H1 (cell line): ENCODE measurements around the gene GABRB2. TPM values are rescaled to one million over a fixed set of nuclear protein-coding genes. Genes with fewer than 3 reads are reported as not detected.

Experiments
- CTCF ChIA-PET: fragments of 300-600 bp; sonication (Branson Sonifier 250); formaldehyde crosslinking; loops from one replicate; lab custom pipeline; 2021; ENCODE audit not compliant: partially characterized antibody; lab: Charles Lee
- POLR2A ChIA-PET: fragments of 300-600 bp; sonication (Branson Sonifier 250); formaldehyde crosslinking; loops from one replicate; lab custom pipeline; 2021; ENCODE audit warnings: inconsistent platforms; ENCODE audit not compliant: partially characterized antibody; lab: Charles Lee
- DNase-seq, 2 experiments: peaks; one replicate each; pipeline versions ENCODE4 v3.0.0 to v3.0.0-alpha.2; 2010 to 2022; ENCODE audit warnings: low spot score in 2 of 2, low read depth in 1 of 2, mixed read lengths in 1 of 2
- FAIRE-seq: peaks from 2 replicates; lab custom pipeline; 2011; peaks lifted over from hg19 to GRCh38; lab: Jason Lieb, UNC
- H2AFZ ChIP-seq: 2 replicates; pipeline ENCODE4 v1.8.1; 2012; ENCODE audit warnings: low read length, inconsistent platforms
- H2AK5ac ChIP-seq: 2 replicates; pipeline ENCODE4 v1.6.1; 2013; ENCODE audit warnings: low read depth, low read length
- H2BK120ac ChIP-seq: replicated peaks from 2 replicates; pipeline ENCODE3; 2013; ENCODE audit warnings: low read depth, low read length, inconsistent platforms
- H2BK12ac ChIP-seq: 2 replicates; pipeline ENCODE4 v1.6.1; 2013; ENCODE audit warnings: low read depth, low read length
- H2BK15ac ChIP-seq: 2 replicates; pipeline ENCODE4 v1.6.1; 2013; ENCODE audit warnings: low read length
- H2BK20ac ChIP-seq: 2 replicates; pipeline ENCODE4 v1.6.1; 2013; ENCODE audit warnings: low read length
- H2BK5ac ChIP-seq: 2 replicates; pipeline ENCODE4 v1.6.1; 2013; ENCODE audit warnings: low read depth, low read length
- H3K14ac ChIP-seq: 2 replicates; pipeline ENCODE4 v1.6.1; 2013; ENCODE audit warnings: inconsistent platforms; ENCODE audit not compliant: insufficient read length
- H3K18ac ChIP-seq: 2 replicates; pipeline ENCODE4 v1.6.1; 2013; ENCODE audit warnings: low read length; ENCODE audit errors: extremely low read depth
- H3K23ac ChIP-seq: 2 replicates; pipeline ENCODE4 v1.6.1; 2013; ENCODE audit warnings: inconsistent platforms; ENCODE audit not compliant: insufficient read length
- H3K23me2 ChIP-seq: 2 replicates; pipeline ENCODE4 v1.6.1; 2013; ENCODE audit warnings: low read depth, low read length
- H3K27ac ChIP-seq: 2 replicates; pipeline ENCODE4 v1.6.1; 2011; ENCODE audit warnings: low read depth, low read length, inconsistent platforms
- H3K27me3 ChIP-seq, 4 experiments: replicated peaks in 1 of 4; 1 replicate in 1 of 4; 2 replicates in 3 of 4; pipeline versions ENCODE4 v1.6.1 to v1.8.1; 2011 to 2013; ENCODE audit warnings: low read length in 3 of 4, mild to moderate bottlenecking in 3 of 4, inconsistent platforms in 2 of 4, mixed read lengths in 2 of 4, moderate library complexity in 1 of 4; ENCODE audit not compliant: control insufficient read depth in 3 of 4, insufficient read depth in 3 of 4; ENCODE audit errors: extremely low read depth in 1 of 4
- H3K36me3 ChIP-seq, 4 experiments: 2 replicates each; pipeline versions ENCODE4 v1.6.1 to v1.8.1; 2011 to 2013; ENCODE audit warnings: mild to moderate bottlenecking in 4 of 4, low read length in 3 of 4, moderate library complexity in 2 of 4, control low read depth in 1 of 4, inconsistent platforms in 1 of 4; ENCODE audit not compliant: insufficient read depth in 4 of 4, control insufficient read depth in 2 of 4
- H3K4ac ChIP-seq: replicated peaks from 2 replicates; pipeline ENCODE3; 2013; ENCODE audit warnings: low read length, low read depth, mixed read lengths, inconsistent platforms; ENCODE audit not compliant: insufficient read length
- H3K4me1 ChIP-seq, 4 experiments: replicated peaks in 1 of 4; 1 replicate in 1 of 4; 2 replicates in 3 of 4; pipeline versions ENCODE4 v1.6.1 to v1.8.1; 2011 to 2013; ENCODE audit warnings: low read length in 3 of 4, inconsistent platforms in 2 of 4, mixed read lengths in 1 of 4; ENCODE audit not compliant: insufficient read depth in 4 of 4, control insufficient read depth in 3 of 4
- H3K4me2 ChIP-seq, 2 experiments: 2 replicates each; pipeline versions ENCODE4 v1.6.1 to v1.8.1; 2011 to 2013; ENCODE audit warnings: low read depth in 2 of 2, low read length in 2 of 2, control low read depth in 1 of 2, inconsistent platforms in 1 of 2, mild to moderate bottlenecking in 1 of 2; ENCODE audit not compliant: insufficient read depth in 1 of 2
- H3K4me3 ChIP-seq, 4 experiments: fragments of 200-600, 300-600 bp in 1 of 4; sonication (generic), shearing (Covaris generic), sonication (Bioruptor Twin) in 1 of 4; 2 replicates each; pipeline versions ENCODE4 v1.5.1 to v1.8.1; 2011 to 2016; ENCODE audit warnings: low read length in 4 of 4, low read depth in 3 of 4, control low read depth in 2 of 4, inconsistent platforms in 2 of 4, mild to moderate bottlenecking in 2 of 4, mixed read lengths in 1 of 4, moderate library complexity in 1 of 4; ENCODE audit not compliant: insufficient read depth in 2 of 4; ENCODE audit errors: extremely low read depth in 1 of 4
- H3K56ac ChIP-seq: replicated peaks from 2 replicates; pipeline ENCODE3; 2013; ENCODE audit warnings: low read depth, mild to moderate bottlenecking, mixed read lengths, low read length, inconsistent platforms; ENCODE audit not compliant: insufficient read length
- H3K79me1 ChIP-seq: 2 replicates; pipeline ENCODE4 v1.6.1; 2013; ENCODE audit warnings: low read depth, low read length, control low read depth
- H3K79me2 ChIP-seq, 2 experiments: 2 replicates each; pipeline versions ENCODE4 v1.6.1 to v1.8.1; 2012 to 2013; ENCODE audit warnings: low read length in 2 of 2, mild to moderate bottlenecking in 2 of 2, inconsistent platforms in 1 of 2; ENCODE audit not compliant: insufficient read depth in 2 of 2, control insufficient read depth in 1 of 2
- H3K9ac ChIP-seq, 4 experiments: replicated peaks in 1 of 4; 1 replicate in 1 of 4; 2 replicates in 3 of 4; pipeline versions ENCODE4 v1.6.1 to v1.8.1; 2011 to 2013; ENCODE audit warnings: low read depth in 3 of 4, low read length in 3 of 4, control low read depth in 2 of 4, mild to moderate bottlenecking in 2 of 4, moderate library complexity in 2 of 4, inconsistent platforms in 1 of 4; ENCODE audit errors: extremely low read depth in 1 of 4
- H3K9me3 ChIP-seq, 2 experiments: 2 replicates each; pipeline versions ENCODE4 v1.6.1 to v1.8.1; 2012 to 2013; ENCODE audit warnings: mild to moderate bottlenecking in 2 of 2, moderate library complexity in 2 of 2, control low read depth in 1 of 2, inconsistent platforms in 1 of 2, low read depth in 1 of 2, low read length in 1 of 2, mixed read lengths in 1 of 2; ENCODE audit not compliant: insufficient read depth in 2 of 2
- H4K20me1 ChIP-seq, 2 experiments: replicated peaks in 1 of 2; 2 replicates each; pipeline versions ENCODE3 to v1.8.1; 2011 to 2013; ENCODE audit warnings: inconsistent platforms in 2 of 2, low read length in 2 of 2, mild to moderate bottlenecking in 1 of 2; ENCODE audit not compliant: insufficient read depth in 2 of 2, control insufficient read depth in 1 of 2
- H4K5ac ChIP-seq: 2 replicates; pipeline ENCODE4 v1.6.1; 2013; ENCODE audit warnings: low read length, low read depth, mixed read lengths, inconsistent platforms; ENCODE audit not compliant: insufficient read length
- H4K8ac ChIP-seq: 2 replicates; pipeline ENCODE4 v1.8.0; 2013; ENCODE audit warnings: mild to moderate bottlenecking, moderate library complexity, low read length, inconsistent platforms; ENCODE audit not compliant: insufficient read depth; ENCODE audit errors: extremely low read depth
- H4K91ac ChIP-seq: replicated peaks from 2 replicates; pipeline ENCODE3; 2013; ENCODE audit warnings: low read length, mixed read lengths, inconsistent platforms; ENCODE audit not compliant: insufficient read length
- BRCA1 ChIP-seq: IDR thresholded peaks from 2 replicates; pipeline ENCODE4 v1.6.1; 2012; ENCODE audit warnings: low read depth, low read length, improper control_type of control experiment
- CEBPB ChIP-seq: IDR thresholded peaks from 2 replicates; pipeline ENCODE4 v1.6.1; 2012; ENCODE audit warnings: low read depth, low read length
- EGR1 ChIP-seq: IDR thresholded peaks from 2 replicates; pipeline ENCODE4 v1.6.1; 2011; ENCODE audit warnings: low read depth, low read length, borderline replicate concordance
- GABPA ChIP-seq: IDR thresholded peaks from 2 replicates; pipeline ENCODE4 v1.6.1; 2011; ENCODE audit warnings: mild to moderate bottlenecking, low read length, moderate library complexity, borderline replicate concordance; ENCODE audit not compliant: insufficient read depth
- MAX ChIP-seq: IDR thresholded peaks from 2 replicates; pipeline ENCODE4 v1.6.1; 2012; ENCODE audit warnings: inconsistent platforms
- NANOG ChIP-seq: IDR thresholded peaks from 2 replicates; pipeline ENCODE4 v1.6.1; 2011; ENCODE audit warnings: low read length, low read depth, mild to moderate bottlenecking, inconsistent platforms; ENCODE audit not compliant: insufficient read depth, poor library complexity, severe bottlenecking
- SIRT6 ChIP-seq: IDR thresholded peaks from one replicate; pipeline ENCODE4 v1.7.1; 2012; ENCODE audit warnings: low read length, inconsistent platforms
- ZNF274 ChIP-seq: IDR thresholded peaks from 2 replicates; pipeline ENCODE4 v1.7.0; 2012; ENCODE audit warnings: low read length, borderline replicate concordance; ENCODE audit errors: extremely low read depth
- polyA plus RNA-seq, 7 experiments: library from polyadenylated mRNA; depleted of rRNA in 3 of 7; stranded (reverse) in 5 of 7; unstranded in 2 of 7; fragments of >200 nt in 5 of 7; fragments of 200-250 nt in 2 of 7; gene quantifications; 1 replicate in 5 of 7; 2 replicates in 1 of 7; 4 replicates in 1 of 7; pipeline versions ENCODE4 v1.2.1 to v1.2.3, GENCODE V29; 2011 to 2013; ENCODE audit warnings: missing spikeins in 2 of 7, mixed read lengths in 2 of 7
- total RNA-seq: library from RNA; stranded (reverse); fragmentation: NEBNext Ultra II Directional; extraction: Animal tissue kit (Norgen Biotek cat#: 25700); gene quantifications from 2 replicates; pipeline ENCODE4 v1.2.1, GENCODE V29; 2021
- TF ChIP-seq, protein P1 (sequence below): IDR thresholded peaks from 2 replicates; pipeline ENCODE4 v1.6.1; 2011; ENCODE audit warnings: low read length, improper control_type of control experiment
- TF ChIP-seq, protein P2 (sequence below): IDR thresholded peaks from 2 replicates; pipeline ENCODE4 v1.6.1; 2012; ENCODE audit warnings: inconsistent platforms

Gene GABRB2
- total and polyA plus RNA-seq, 2 of the 8 experiments (the other 6 are each of a cell fraction or from before 2014, with no cell fraction given) = 0.54 to 1.9 TPM

- no peak overlapping the region for H4K5ac ChIP-seq
- H2BK20ac ChIP-seq = no peak overlapping the region
- no peaks in the 10 kb centered on the region for H3K36me3 ChIP-seq
- no peak overlapping the region for H2BK12ac ChIP-seq
- H3K4ac ChIP-seq = no peak overlapping the region
- H3K79me2 ChIP-seq = no peaks in the 10 kb centered on the region
- H3K4me1 ChIP-seq = peaks cover 0 to 2% (median 0%) of the 10 kb centered on the region in 4 experiments; a peak in 4 of 7 replicates
- H3K18ac ChIP-seq = no peak overlapping the region
- H3K9ac ChIP-seq = no peak overlapping the region
- no peak overlapping the region for H3K14ac ChIP-seq
- H3K9me3 ChIP-seq = no peaks in the 10 kb centered on the region
- H2AFZ ChIP-seq = no peak overlapping the region
- no peak overlapping the region for H2AK5ac ChIP-seq
- H2BK5ac ChIP-seq = no peak overlapping the region; the same call in 1 of the 2 replicates
- H2BK15ac ChIP-seq = no peak overlapping the region
- no peak overlapping the region for H4K8ac ChIP-seq
- no peak overlapping the region for H2BK120ac ChIP-seq
- no peaks in the 10 kb centered on the region for H3K23me2 ChIP-seq
- no peak overlapping the region for H3K4me3 ChIP-seq
- H3K27ac ChIP-seq = no peak overlapping the region
- H4K91ac ChIP-seq = no peak overlapping the region
- no peak overlapping the region for H3K23ac ChIP-seq
- no peak for FAIRE-seq
- ChIA-PET CTCF (interaction anchor here (1.1 to 1.3 kb wide), 3 partner anchors 69 to 91 kb away, joined by 3 read pairs; no protein-coding TSS in a partner anchor), POLR2A (no interaction called here)
- H4K20me1 ChIP-seq = no peaks in the 10 kb centered on the region
- H3K79me1 ChIP-seq = no peaks in the 10 kb centered on the region
- DNase-seq = no peak
- H3K4me2 ChIP-seq = no peak overlapping the region
- no peak overlapping the region for H3K56ac ChIP-seq
- no peaks in the 10 kb centered on the region; a peak in 1 of 7 replicates for H3K27me3 ChIP-seq
- no peak for TF ChIP-seq NANOG
- TF ChIP-seq EGR1 = no peak
- TF ChIP-seq MAX = no peak
- TF ChIP-seq ZNF274 = no peak
- no peak for TF ChIP-seq GABPA
- TF ChIP-seq, protein P1, sequence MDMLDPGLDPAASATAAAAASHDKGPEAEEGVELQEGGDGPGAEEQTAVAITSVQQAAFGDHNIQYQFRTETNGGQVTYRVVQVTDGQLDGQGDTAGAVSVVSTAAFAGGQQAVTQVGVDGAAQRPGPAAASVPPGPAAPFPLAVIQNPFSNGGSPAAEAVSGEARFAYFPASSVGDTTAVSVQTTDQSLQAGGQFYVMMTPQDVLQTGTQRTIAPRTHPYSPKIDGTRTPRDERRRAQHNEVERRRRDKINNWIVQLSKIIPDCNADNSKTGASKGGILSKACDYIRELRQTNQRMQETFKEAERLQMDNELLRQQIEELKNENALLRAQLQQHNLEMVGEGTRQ = no peak
- TF ChIP-seq BRCA1 = no peak
- TF ChIP-seq SIRT6 = no peak
- TF ChIP-seq, protein P2, sequence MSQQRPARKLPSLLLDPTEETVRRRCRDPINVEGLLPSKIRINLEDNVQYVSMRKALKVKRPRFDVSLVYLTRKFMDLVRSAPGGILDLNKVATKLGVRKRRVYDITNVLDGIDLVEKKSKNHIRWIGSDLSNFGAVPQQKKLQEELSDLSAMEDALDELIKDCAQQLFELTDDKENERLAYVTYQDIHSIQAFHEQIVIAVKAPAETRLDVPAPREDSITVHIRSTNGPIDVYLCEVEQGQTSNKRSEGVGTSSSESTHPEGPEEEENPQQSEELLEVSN = no peak
- no peak for TF ChIP-seq CEBPB
Observed at GRCh38 chr5:161258438-161258837, 288.1 kb downstream of the GABRB2 start.
